SK-N-SH (cell line): ENCODE data around the gene TEPSIN. TPM values are rescaled to one million over a fixed set of nuclear protein-coding genes. Genes with fewer than 3 reads are reported as not detected.

Source experiments
- CTCF ChIA-PET: fragments of 300-600, 350-600 bp; formaldehyde crosslinking; extraction: SDS; loops from one replicate; lab custom pipeline; 2021; lab: Yijun Ruan, JAX
- POLR2A ChIA-PET: fragments of 350-600 bp; sonication (Branson Sonifier 250); formaldehyde crosslinking; extraction: SDS; loops from one replicate; lab custom pipeline; 2020; ENCODE audit warnings: antibody characterized with exemption, inconsistent platforms; lab: Yijun Ruan, JAX
- DNase-seq: peaks from one replicate; pipeline ENCODE4 v3.0.0; 2012
- H2AFZ ChIP-seq: fragments of 200-600 bp; sonication (generic); 2 replicates; pipeline ENCODE4 v1.8.1; 2016; ENCODE audit warnings: antibody characterized with exemption, mild to moderate bottlenecking, low read depth
- H3F3A ChIP-seq: fragments of 200-600 bp; sonication (generic); replicated peaks from 2 replicates; pipeline ENCODE3; 2016; ENCODE audit warnings: antibody characterized with exemption, mild to moderate bottlenecking; ENCODE audit not compliant: insufficient read depth
- H3K27ac ChIP-seq, 2 experiments: fragments of 200-500 bp in 1 of 2; fragments of 200-600 bp in 1 of 2; sonication (Bioruptor generic) in 1 of 2; sonication (generic), shearing (Covaris generic) in 1 of 2; 2 replicates each; pipeline versions ENCODE4 v1.5.1 to v1.6.1; 2014 to 2016; ENCODE audit warnings: low read depth in 2 of 2, inconsistent platforms in 1 of 2, low read length in 1 of 2, mild to moderate bottlenecking in 1 of 2, mixed read lengths in 1 of 2
- H3K27me3 ChIP-seq: fragments of 200-600 bp; sonication (generic), shearing (Covaris generic); 2 replicates; pipeline ENCODE4 v1.6.1; 2016; ENCODE audit warnings: mixed run types; ENCODE audit not compliant: insufficient read depth
- H3K36me3 ChIP-seq, 2 experiments: fragments of 200-500 bp in 1 of 2; fragments of 200-600 bp in 1 of 2; sonication (Bioruptor generic) in 1 of 2; sonication (generic) in 1 of 2; replicated peaks in 1 of 2; 2 replicates each; pipeline versions ENCODE3 to v1.5.1; 2014 to 2016; ENCODE audit warnings: low read length in 1 of 2, mild to moderate bottlenecking in 1 of 2; ENCODE audit not compliant: insufficient read depth in 2 of 2, control insufficient read depth in 1 of 2
- H3K4me1 ChIP-seq, 2 experiments: fragments of 200-500 bp in 1 of 2; fragments of 200-600 bp in 1 of 2; sonication (Bioruptor generic) in 1 of 2; sonication (generic), shearing (Covaris generic) in 1 of 2; 2 replicates each; pipeline versions ENCODE4 v1.5.1 to v1.6.1; 2014 to 2016; ENCODE audit warnings: low read depth in 1 of 2, low read length in 1 of 2, mixed run types in 1 of 2; ENCODE audit not compliant: insufficient read depth in 2 of 2, control insufficient read depth in 1 of 2
- H3K4me2 ChIP-seq: fragments of 200-600 bp; sonication (generic), shearing (Covaris generic); 2 replicates; pipeline ENCODE4 v1.6.1; 2017; ENCODE audit warnings: mixed run types
- H3K4me3 ChIP-seq, 2 experiments: fragments of 200-500 bp in 1 of 2; fragments of 200-600 bp in 1 of 2; sonication (Bioruptor generic) in 1 of 2; sonication (generic), shearing (Covaris generic) in 1 of 2; 2 replicates each; pipeline versions ENCODE4 v1.5.1 to v1.8.1; 2014 to 2016; ENCODE audit warnings: low read depth in 2 of 2, inconsistent platforms in 1 of 2, low read length in 1 of 2, mild to moderate bottlenecking in 1 of 2, mixed read lengths in 1 of 2, moderate library complexity in 1 of 2
- H3K79me2 ChIP-seq: fragments of 200-600 bp; sonication (generic); 2 replicates; pipeline ENCODE4 v1.8.1; 2017; ENCODE audit warnings: mild to moderate bottlenecking; ENCODE audit not compliant: insufficient read depth
- H3K9ac ChIP-seq: fragments of 200-600 bp; sonication (generic); 2 replicates; pipeline ENCODE4 v1.6.1; 2017; ENCODE audit warnings: mixed run types
- H3K9me2 ChIP-seq: fragments of 200-600 bp; sonication (generic); 2 replicates; pipeline ENCODE4 v1.6.1; 2017; ENCODE audit warnings: mixed run types
- H3K9me3 ChIP-seq: fragments of 200-600 bp; sonication (generic); 2 replicates; pipeline ENCODE4 v1.6.1; 2017; ENCODE audit warnings: mixed run types, mild to moderate bottlenecking, moderate library complexity
- H4K20me1 ChIP-seq: fragments of 200-600 bp; sonication (generic); 2 replicates; pipeline ENCODE4 v1.6.1; 2017; ENCODE audit warnings: mild to moderate bottlenecking, mixed run types; ENCODE audit not compliant: insufficient read depth
- CHD2 ChIP-seq: fragments of 150-350 bp; IDR thresholded peaks from 2 replicates; pipeline ENCODE4 v1.6.1; 2018; ENCODE audit warnings: low read length; ENCODE audit not compliant: partially characterized antibody
- ELF1 ChIP-seq: IDR thresholded peaks from 2 replicates; pipeline ENCODE4 v1.4.0; 2012
- EP300 ChIP-seq, 2 experiments: IDR thresholded peaks; 2 replicates each; pipeline versions ENCODE4 v1.4.0 to v1.6.1; 2012; ENCODE audit warnings: borderline replicate concordance in 1 of 2, low read depth in 1 of 2, low read length in 1 of 2
- EZH2phosphoT487 ChIP-seq: fragments of 200-600 bp; sonication (generic); IDR thresholded peaks from 2 replicates; pipeline ENCODE4 v1.6.1; 2017; ENCODE audit warnings: low read depth, mixed run types, mild to moderate bottlenecking, antibody characterized with exemption, moderate library complexity, borderline replicate concordance
- GABPA ChIP-seq: IDR thresholded peaks from 2 replicates; pipeline ENCODE4 v1.4.0; 2012; ENCODE audit warnings: low read depth, mild to moderate bottlenecking
- GATA2 ChIP-seq: sonication (generic); formaldehyde crosslinking; IDR thresholded peaks from 2 replicates; pipeline ENCODE4 v1.5.0; 2020; ENCODE audit warnings: mild to moderate bottlenecking, missing genetic modification reagents
- JUND ChIP-seq: IDR thresholded peaks from 2 replicates; pipeline ENCODE4 v1.4.0; 2012
- MEF2A ChIP-seq: IDR thresholded peaks from 2 replicates; pipeline ENCODE4 v1.4.0; 2012; ENCODE audit warnings: low read depth, borderline replicate concordance
- MXI1 ChIP-seq: IDR thresholded peaks from 2 replicates; pipeline ENCODE4 v1.6.1; 2012; ENCODE audit warnings: mild to moderate bottlenecking, low read depth, low read length, improper control_type of control experiment
- NFIC ChIP-seq: IDR thresholded peaks from 2 replicates; pipeline ENCODE4 v1.4.0; 2012; ENCODE audit warnings: borderline replicate concordance
- RAD21 ChIP-seq: IDR thresholded peaks from 2 replicates; pipeline ENCODE4 v1.6.1; 2012; ENCODE audit warnings: mild to moderate bottlenecking, low read length
- SIN3A ChIP-seq: IDR thresholded peaks from 2 replicates; pipeline ENCODE4 v1.6.1; 2012; ENCODE audit warnings: low read depth, mild to moderate bottlenecking, low read length, moderate library complexity, borderline replicate concordance
- TAF1 ChIP-seq: IDR thresholded peaks from 2 replicates; pipeline ENCODE4 v1.6.1; 2012; ENCODE audit warnings: low read depth, mild to moderate bottlenecking, low read length, moderate library complexity, borderline replicate concordance
- WGBS: methylation state at CpG from one replicate; pipeline ENCODE4 v1.1.6; 2017; ENCODE audit warnings: low lambda C conversion rate; 5-methylcytosine and 5-hydroxymethylcytosine counted together
- polyA plus RNA-seq, 3 experiments: library from polyadenylated mRNA; depleted of rRNA; stranded (reverse); fragments of >200 nt; gene quantifications; 2 replicates each; pipeline ENCODE4 v1.2.3, GENCODE V29; 2012
- TF ChIP-seq, protein P1 (sequence below): IDR thresholded peaks from 2 replicates; pipeline ENCODE4; 2012
- TF ChIP-seq, protein P2 (sequence below): IDR thresholded peaks from 2 replicates; pipeline ENCODE4 v1.6.1; 2012; ENCODE audit warnings: mild to moderate bottlenecking, low read depth, low read length, moderate library complexity

Gene TEPSIN
- polyA plus RNA-seq, 1 of the 3 experiments (the other 2 are of a cell fraction), result 35.3 TPM

GRCh38 chr17:81183316-81183715 is 55.5 kb downstream of the TEPSIN start:
- Histone ChIP-seq H3F3A (peaks cover 5% of the 10 kb centered on the region), H3K27ac (no peak overlapping the region), H4K20me1 (no peaks in the 10 kb centered on the region), H3K4me3 (no peak overlapping the region), H3K9ac (no peak overlapping the region), H3K9me2 (no peaks in the 10 kb centered on the region), H3K9me3 (no peaks in the 10 kb centered on the region), H3K36me3 (no peaks in the 10 kb centered on the region), H3K79me2 (no peaks in the 10 kb centered on the region), H3K4me1 (peaks cover 0 to 7% of the 10 kb centered on the region in 2 experiments; a peak in 1 of 4 replicates), H3K4me2 (no peak overlapping the region)
- 82% methylated on average over 9 of the region's 10 CpGs for WGBS
- CTCF ChIA-PET, result interaction anchor here (1.9 kb wide), 1 partner anchor 41 kb away, joined by 9 read pairs; no protein-coding TSS in a partner anchor
- POLR2A ChIA-PET, result no interaction called here
- TF ChIP-seq JUND, result no peak
- TF ChIP-seq SIN3A, result no peak
- no peak for TF ChIP-seq CHD2
- TF ChIP-seq GABPA, result no peak
- no peak for TF ChIP-seq RAD21
- TF ChIP-seq EZH2phosphoT487, result no peak
- TF ChIP-seq, protein P1, sequence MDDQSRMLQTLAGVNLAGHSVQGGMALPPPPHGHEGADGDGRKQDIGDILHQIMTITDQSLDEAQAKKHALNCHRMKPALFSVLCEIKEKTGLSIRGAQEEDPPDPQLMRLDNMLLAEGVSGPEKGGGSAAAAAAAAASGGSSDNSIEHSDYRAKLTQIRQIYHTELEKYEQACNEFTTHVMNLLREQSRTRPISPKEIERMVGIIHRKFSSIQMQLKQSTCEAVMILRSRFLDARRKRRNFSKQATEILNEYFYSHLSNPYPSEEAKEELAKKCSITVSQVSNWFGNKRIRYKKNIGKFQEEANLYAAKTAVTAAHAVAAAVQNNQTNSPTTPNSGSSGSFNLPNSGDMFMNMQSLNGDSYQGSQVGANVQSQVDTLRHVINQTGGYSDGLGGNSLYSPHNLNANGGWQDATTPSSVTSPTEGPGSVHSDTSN, result no peak
- no peak for TF ChIP-seq TAF1
- no peak for TF ChIP-seq GATA2 (CRISPR knock-in tag)
- TF ChIP-seq, all 33 proteins: peak for 0
- H3K27me3 ChIP-seq, result no peaks in the 10 kb centered on the region
- DNase-seq, result no peak
- no peak overlapping the region for H2AFZ ChIP-seq

- no peak overlapping the region for H3K4me2 ChIP-seq
- H3K79me2 ChIP-seq, result no peaks in the 10 kb centered on the region
- POLR2A ChIA-PET, result no interaction called here
- no peak overlapping the region for H3K27ac ChIP-seq
- no peak overlapping the region for H3K4me3 ChIP-seq
- no peaks in the 10 kb centered on the region for H3K9me3 ChIP-seq
- no peaks in the 10 kb centered on the region for H3K36me3 ChIP-seq
- TF ChIP-seq, protein P2, sequence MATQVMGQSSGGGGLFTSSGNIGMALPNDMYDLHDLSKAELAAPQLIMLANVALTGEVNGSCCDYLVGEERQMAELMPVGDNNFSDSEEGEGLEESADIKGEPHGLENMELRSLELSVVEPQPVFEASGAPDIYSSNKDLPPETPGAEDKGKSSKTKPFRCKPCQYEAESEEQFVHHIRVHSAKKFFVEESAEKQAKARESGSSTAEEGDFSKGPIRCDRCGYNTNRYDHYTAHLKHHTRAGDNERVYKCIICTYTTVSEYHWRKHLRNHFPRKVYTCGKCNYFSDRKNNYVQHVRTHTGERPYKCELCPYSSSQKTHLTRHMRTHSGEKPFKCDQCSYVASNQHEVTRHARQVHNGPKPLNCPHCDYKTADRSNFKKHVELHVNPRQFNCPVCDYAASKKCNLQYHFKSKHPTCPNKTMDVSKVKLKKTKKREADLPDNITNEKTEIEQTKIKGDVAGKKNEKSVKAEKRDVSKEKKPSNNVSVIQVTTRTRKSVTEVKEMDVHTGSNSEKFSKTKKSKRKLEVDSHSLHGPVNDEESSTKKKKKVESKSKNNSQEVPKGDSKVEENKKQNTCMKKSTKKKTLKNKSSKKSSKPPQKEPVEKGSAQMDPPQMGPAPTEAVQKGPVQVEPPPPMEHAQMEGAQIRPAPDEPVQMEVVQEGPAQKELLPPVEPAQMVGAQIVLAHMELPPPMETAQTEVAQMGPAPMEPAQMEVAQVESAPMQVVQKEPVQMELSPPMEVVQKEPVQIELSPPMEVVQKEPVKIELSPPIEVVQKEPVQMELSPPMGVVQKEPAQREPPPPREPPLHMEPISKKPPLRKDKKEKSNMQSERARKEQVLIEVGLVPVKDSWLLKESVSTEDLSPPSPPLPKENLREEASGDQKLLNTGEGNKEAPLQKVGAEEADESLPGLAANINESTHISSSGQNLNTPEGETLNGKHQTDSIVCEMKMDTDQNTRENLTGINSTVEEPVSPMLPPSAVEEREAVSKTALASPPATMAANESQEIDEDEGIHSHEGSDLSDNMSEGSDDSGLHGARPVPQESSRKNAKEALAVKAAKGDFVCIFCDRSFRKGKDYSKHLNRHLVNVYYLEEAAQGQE, result no peak
- no peak for TF ChIP-seq NFIC
- no peak for TF ChIP-seq CHD2
- no peak for TF ChIP-seq EP300 (IDR thresholded peaks at IDR 0.05; ENCODE audit: borderline replicate concordance in 1 of 2, low read depth in 1 of 2, low read length in 1 of 2)
- no peak for TF ChIP-seq RAD21
- TF ChIP-seq, protein P1, result no peak
- TF ChIP-seq ELF1, result no peak
- no peak for TF ChIP-seq GATA2 (CRISPR knock-in tag)
- TF ChIP-seq TAF1, result no peak
- no peak for TF ChIP-seq MEF2A
- TF ChIP-seq MXI1, result no peak
- TF ChIP-seq, all 33 proteins: peak for 0
- DNase-seq, result no peak
- Histone ChIP-seq H3K27me3 (no peaks in the 10 kb centered on the region), H4K20me1 (no peaks in the 10 kb centered on the region), H3F3A (peaks cover 5% of the 10 kb centered on the region), H3K9me2 (no peaks in the 10 kb centered on the region), H3K9ac (no peak overlapping the region), H3K4me1 (peaks cover 0 to 7% of the 10 kb centered on the region in 2 experiments; a peak in 1 of 4 replicates), H2AFZ (no peak overlapping the region)
- CTCF ChIA-PET, result interaction anchor here (1.0 to 1.9 kb wide), 3 partner anchors 18 to 81 kb away, joined by 5 to 9 read pairs (median 6); no protein-coding TSS in a partner anchor
- 20% methylated on average over 1 of the region's 5 CpGs for WGBS
These were observed 56.3 kb downstream of the TEPSIN start for GRCh38 chr17:81182596-81182995.
